Stomach (tissue), 4 donors: ENCODE measurements around the gene TMIE.

ENCODE experiments used
- CTCF ChIP-seq, 7 experiments: fragments of 450-650 bp in 4 of 7; fragments of 200-600 bp in 3 of 7; sonication (generic) in 3 of 7; IDR thresholded peaks; one replicate each; pipeline ENCODE4 v1.5.1; 2016 to 2019; ENCODE audit warnings: antibody characterized with exemption in 7 of 7, control low read depth in 2 of 7, mild to moderate bottlenecking in 1 of 7
- EP300 ChIP-seq: sonication (generic); formaldehyde crosslinking; IDR thresholded peaks from one replicate; pipeline ENCODE4 v1.6.1; 2017; ENCODE audit warnings: antibody characterized with exemption
- POLR2A ChIP-seq, 4 donors: fragments of 450-650 bp; IDR thresholded peaks; one replicate each; pipeline ENCODE4 v1.6.1; 2016; ENCODE audit warnings: antibody characterized with exemption in 4 of 4, control low read depth in 2 of 4, mild to moderate bottlenecking in 1 of 4, moderate library complexity in 1 of 4

GRCh38 chr3:46713050-46713897 lies 12.1 kb downstream of the TMIE start:
- TF ChIP-seq CTCF (IDR thresholded peaks at IDR 0.05) (no peak), POLR2A (IDR thresholded peaks at IDR 0.05) (no peak), EP300 (no peak)
